OCI-LY1 (cell line): ENCODE results near the gene PIK3C2B.

Source experiments
- EZH2 ChIP-seq: fragments of 200-600 bp; sonication (generic), shearing (Covaris generic); IDR thresholded peaks from 2 replicates; pipeline ENCODE4 v1.8.0; 2017; ENCODE audit warnings: borderline replicate concordance, mixed run types, mild to moderate bottlenecking, antibody characterized with exemption, low read length, moderate library complexity, mixed read lengths
- TF ChIP-seq, protein P1 (sequence below): fragments of 200-600 bp; sonication (generic), shearing (Covaris generic); IDR thresholded peaks from 2 replicates; pipeline ENCODE4 v1.5.1; 2017; ENCODE audit warnings: mild to moderate bottlenecking, antibody characterized with exemption, low read length, moderate library complexity, mixed read lengths

GRCh38 chr1:204469304-204469703, 25.3 kb downstream of the PIK3C2B start:
- TF ChIP-seq, protein P1, sequence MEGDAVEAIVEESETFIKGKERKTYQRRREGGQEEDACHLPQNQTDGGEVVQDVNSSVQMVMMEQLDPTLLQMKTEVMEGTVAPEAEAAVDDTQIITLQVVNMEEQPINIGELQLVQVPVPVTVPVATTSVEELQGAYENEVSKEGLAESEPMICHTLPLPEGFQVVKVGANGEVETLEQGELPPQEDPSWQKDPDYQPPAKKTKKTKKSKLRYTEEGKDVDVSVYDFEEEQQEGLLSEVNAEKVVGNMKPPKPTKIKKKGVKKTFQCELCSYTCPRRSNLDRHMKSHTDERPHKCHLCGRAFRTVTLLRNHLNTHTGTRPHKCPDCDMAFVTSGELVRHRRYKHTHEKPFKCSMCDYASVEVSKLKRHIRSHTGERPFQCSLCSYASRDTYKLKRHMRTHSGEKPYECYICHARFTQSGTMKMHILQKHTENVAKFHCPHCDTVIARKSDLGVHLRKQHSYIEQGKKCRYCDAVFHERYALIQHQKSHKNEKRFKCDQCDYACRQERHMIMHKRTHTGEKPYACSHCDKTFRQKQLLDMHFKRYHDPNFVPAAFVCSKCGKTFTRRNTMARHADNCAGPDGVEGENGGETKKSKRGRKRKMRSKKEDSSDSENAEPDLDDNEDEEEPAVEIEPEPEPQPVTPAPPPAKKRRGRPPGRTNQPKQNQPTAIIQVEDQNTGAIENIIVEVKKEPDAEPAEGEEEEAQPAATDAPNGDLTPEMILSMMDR, result no peak
- no peak for TF ChIP-seq EZH2
